BLaER1 (cell line): Measurements from ENCODE around the gene ENPP7.
A peak's percentile ranks its signal among the peaks of the same experiment; 100 is the strongest.

ENCODE experiments used
- H3K27ac ChIP-seq: shearing (Covaris generic); formaldehyde crosslinking; 2 replicates; pipeline ENCODE4 v1.8.1; 2022
- H3K27me3 ChIP-seq: shearing (Covaris generic); formaldehyde crosslinking; 2 replicates; pipeline ENCODE4 v1.8.1; 2022
- H3K36me3 ChIP-seq: shearing (Covaris generic); formaldehyde crosslinking; 2 replicates; pipeline ENCODE4 v1.8.1; 2022
- H3K4me1 ChIP-seq: shearing (Covaris generic); formaldehyde crosslinking; 2 replicates; pipeline ENCODE4 v1.8.1; 2022
- H3K4me2 ChIP-seq: shearing (Covaris generic); formaldehyde crosslinking; 2 replicates; pipeline ENCODE4 v1.8.1; 2022
- H3K4me3 ChIP-seq: shearing (Covaris generic); formaldehyde crosslinking; 2 replicates; pipeline ENCODE4 v1.8.1; 2022
- H3K9ac ChIP-seq: shearing (Covaris generic); formaldehyde crosslinking; 2 replicates; pipeline ENCODE4 v1.8.1; 2022
- H3K9me3 ChIP-seq: shearing (Covaris generic); formaldehyde crosslinking; 2 replicates; pipeline ENCODE4 v1.8.1; 2022
- H4K20me1 ChIP-seq: shearing (Covaris generic); formaldehyde crosslinking; 2 replicates; pipeline ENCODE4 v1.8.1; 2022
- Cebpa-rat ChIP-seq: shearing (Covaris generic); IDR thresholded peaks from 2 replicates; pipeline ENCODE4 v1.8.1; 2022

ENPP7 gene

GRCh38 chr17:79776376-79777119 is 45.8 kb downstream of the ENPP7 start:
- H3K4me1 ChIP-seq = peaks cover 41% of the 10 kb centered on the region
- H3K36me3 ChIP-seq = peaks cover 11% of the 10 kb centered on the region; the same call in 1 of the 2 replicates
- H3K4me3 ChIP-seq = peak overlapping the region; percentile 72; the same call in 1 of the 2 replicates
- no peak overlapping the region for H3K27ac ChIP-seq
- peaks cover 20% of the 10 kb centered on the region for H3K27me3 ChIP-seq
- peak overlapping the region; percentile 83 for H3K9ac ChIP-seq
- H4K20me1 ChIP-seq = peaks cover 29% of the 10 kb centered on the region
- H3K4me2 ChIP-seq = peak overlapping the region; percentile 87
- TF ChIP-seq Cebpa-rat = no peak
- no peaks in the 10 kb centered on the region for H3K9me3 ChIP-seq

DNA sequence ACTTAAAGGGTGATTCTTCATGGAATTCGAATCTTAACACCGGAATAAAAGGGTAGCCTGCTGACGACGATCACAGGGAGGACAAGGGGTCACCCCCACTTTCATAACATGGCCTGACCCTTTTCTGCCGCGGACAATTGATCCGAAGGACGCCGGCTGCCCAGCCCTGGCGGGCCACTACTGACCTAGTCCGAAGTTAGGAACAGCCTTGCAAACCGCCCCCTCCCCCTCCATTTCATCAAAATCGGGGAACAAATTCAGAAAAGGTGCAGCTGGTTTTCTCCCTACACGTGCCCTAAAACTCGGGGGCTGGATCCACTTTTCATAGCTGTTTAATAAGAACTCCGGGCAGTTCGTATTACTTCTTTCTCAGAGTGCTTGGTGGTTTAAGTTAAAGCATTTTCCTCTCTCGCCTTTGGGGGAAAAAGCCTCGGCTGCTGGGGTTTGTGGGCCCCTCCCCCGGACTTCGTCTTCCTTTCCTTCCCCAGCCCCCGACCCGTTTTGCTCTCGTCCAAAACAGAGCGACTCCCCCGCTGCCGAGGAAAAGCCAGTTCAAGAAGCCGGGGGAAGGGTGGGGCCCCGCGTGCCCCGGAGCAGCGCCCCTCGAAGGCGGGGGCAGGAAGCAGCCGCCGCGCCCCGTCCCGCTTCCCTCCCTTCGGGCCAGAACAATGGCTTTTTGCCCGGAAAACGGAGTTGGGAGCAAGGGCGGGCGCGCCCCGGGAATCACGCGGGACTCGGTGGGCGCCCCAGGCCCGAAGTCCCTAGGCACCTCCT is 46.6 kb downstream of the ENPP7 start:
- H3K4me3 ChIP-seq = peak overlapping the region; percentile 72
- peak overlapping the region; percentile 87 for H3K4me2 ChIP-seq
- peaks cover 19% of the 10 kb centered on the region for H3K36me3 ChIP-seq
- peaks cover 37% of the 10 kb centered on the region for H4K20me1 ChIP-seq
- H3K9ac ChIP-seq = peak overlapping the region; percentile 83
- H3K9me3 ChIP-seq = no peaks in the 10 kb centered on the region
- H3K27me3 ChIP-seq = peaks cover 20% of the 10 kb centered on the region
- peaks cover 48% of the 10 kb centered on the region for H3K4me1 ChIP-seq
- peak overlapping the region; percentile 88 for H3K27ac ChIP-seq
- TF ChIP-seq Cebpa-rat = no peak

GRCh38 chr17:79777894-79778503 is 47.3 kb downstream of the ENPP7 start, which contains the start of gene CBX2:
CBX2 (plus strand) TSS chr17:79778148; CDS start chr17:79778236, 88 bp downstream.
- H3K27ac ChIP-seq = peak within 1 kb of the TSS; percentile 88
- H3K4me1 ChIP-seq = peaks cover 50% of the 10 kb centered on the region
- no peak for TF ChIP-seq Cebpa-rat
- H3K9ac ChIP-seq = peak within 1 kb of the TSS; percentile 86
- H3K27me3 ChIP-seq = peaks cover 20% of the 10 kb centered on the region
- peak within 1 kb of the TSS; percentile 90 for H3K4me3 ChIP-seq
- peak within 1 kb of the TSS; percentile 98 for H3K4me2 ChIP-seq
- H3K36me3 ChIP-seq = peaks cover 26% of the 10 kb centered on the region
- peaks cover 44% of the 10 kb centered on the region for H4K20me1 ChIP-seq
- H3K9me3 ChIP-seq = no peaks in the 10 kb centered on the region

DNA sequence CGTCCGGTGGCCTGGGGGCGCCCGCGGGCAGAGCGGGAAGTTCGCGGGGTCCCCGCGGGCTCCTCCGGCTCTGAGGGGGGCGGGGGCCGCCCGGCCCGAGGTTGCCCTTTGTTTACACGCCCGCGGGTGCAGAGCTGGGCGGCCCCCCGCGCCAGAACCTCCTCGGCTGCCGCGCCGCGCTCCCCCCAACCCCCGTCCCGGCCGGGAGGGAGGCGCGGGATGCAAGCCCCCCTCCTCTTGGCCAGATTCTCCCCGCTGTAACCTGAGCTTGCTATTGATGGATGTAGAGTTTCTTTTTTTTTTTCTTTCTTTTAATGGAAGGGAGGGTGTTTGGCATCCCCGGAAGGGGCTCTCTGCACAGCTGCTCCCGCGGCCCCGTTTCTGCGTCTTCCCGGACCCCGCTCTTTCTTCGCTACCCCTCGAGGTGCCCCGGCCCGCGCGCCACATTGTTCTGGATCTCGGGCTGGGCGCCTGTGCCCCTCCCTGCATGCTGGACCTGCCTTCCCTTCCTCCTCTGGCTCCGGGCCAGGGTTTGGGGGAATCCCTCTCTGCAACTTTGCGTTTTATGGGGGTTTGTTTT is 47.9 kb downstream of the ENPP7 start:
- Histone ChIP-seq H3K36me3 (peaks cover 32% of the 10 kb centered on the region), H3K9ac (peak overlapping the region; percentile 86), H3K4me1 (peaks cover 50% of the 10 kb centered on the region), H3K4me2 (peak overlapping the region; percentile 98), H3K4me3 (peak overlapping the region; percentile 90), H3K27ac (peak overlapping the region; percentile 82), H3K27me3 (peaks cover 20% of the 10 kb centered on the region), H3K9me3 (no peaks in the 10 kb centered on the region), H4K20me1 (peaks cover 50% of the 10 kb centered on the region)
- TF ChIP-seq Cebpa-rat = no peak

GRCh38 chr17:79779084-79779529 is 48.4 kb downstream of the ENPP7 start:
- Histone ChIP-seq H3K4me2 (peak overlapping the region; percentile 98), H3K4me1 (peaks cover 50% of the 10 kb centered on the region), H3K27me3 (peaks cover 19% of the 10 kb centered on the region), H3K36me3 (peaks cover 37% of the 10 kb centered on the region), H3K9me3 (no peaks in the 10 kb centered on the region), H3K4me3 (peak overlapping the region; percentile 90), H4K20me1 (peaks cover 55% of the 10 kb centered on the region), H3K9ac (peak overlapping the region; percentile 86), H3K27ac (peak overlapping the region; percentile 82)
- no peak for TF ChIP-seq Cebpa-rat

DNA sequence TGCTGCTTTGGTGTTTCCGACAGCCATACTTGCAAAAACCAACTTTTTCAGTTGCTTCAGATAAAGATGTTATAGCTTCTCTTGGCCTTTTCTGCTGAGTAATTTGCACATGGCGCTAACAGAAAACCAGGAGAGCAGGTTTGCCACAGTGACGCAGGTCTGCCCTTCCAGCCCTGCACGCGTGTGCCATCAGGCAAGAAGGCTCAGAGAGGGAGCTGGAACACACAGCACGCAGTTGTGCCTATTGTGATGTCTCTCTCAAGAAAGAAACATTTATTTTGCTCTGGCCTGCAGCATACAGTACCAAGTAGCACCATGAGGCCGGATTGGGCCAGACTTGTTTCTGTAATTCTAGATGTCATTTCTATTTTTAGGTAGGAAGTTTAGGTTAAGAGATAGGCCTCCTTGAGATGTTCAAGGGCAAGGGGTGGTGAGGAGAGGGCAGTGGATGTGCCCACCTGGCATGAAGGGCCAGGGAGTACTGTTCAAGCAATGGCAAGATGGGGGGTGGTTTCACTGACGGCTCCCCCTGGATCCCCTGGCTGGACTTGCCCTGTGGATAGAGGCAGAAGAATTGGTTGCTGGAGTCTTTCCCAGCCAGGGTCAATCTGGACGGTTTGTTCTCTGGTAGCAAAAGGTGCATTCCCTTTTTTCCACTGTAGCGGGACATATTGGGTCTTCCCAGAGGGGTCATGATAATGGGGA is 49.1 kb downstream of the ENPP7 start:
- H3K4me1 ChIP-seq = peaks cover 50% of the 10 kb centered on the region
- peaks cover 62% of the 10 kb centered on the region for H4K20me1 ChIP-seq
- H3K4me3 ChIP-seq = peak overlapping the region; percentile 90
- H3K9me3 ChIP-seq = no peaks in the 10 kb centered on the region
- TF ChIP-seq Cebpa-rat = no peak
- H3K27me3 ChIP-seq = peaks cover 15% of the 10 kb centered on the region
- peak overlapping the region; percentile 86; the same call in 1 of the 2 replicates for H3K9ac ChIP-seq
- peak overlapping the region; percentile 98 for H3K4me2 ChIP-seq
- H3K27ac ChIP-seq = no peak overlapping the region
- peaks cover 44% of the 10 kb centered on the region for H3K36me3 ChIP-seq

DNA sequence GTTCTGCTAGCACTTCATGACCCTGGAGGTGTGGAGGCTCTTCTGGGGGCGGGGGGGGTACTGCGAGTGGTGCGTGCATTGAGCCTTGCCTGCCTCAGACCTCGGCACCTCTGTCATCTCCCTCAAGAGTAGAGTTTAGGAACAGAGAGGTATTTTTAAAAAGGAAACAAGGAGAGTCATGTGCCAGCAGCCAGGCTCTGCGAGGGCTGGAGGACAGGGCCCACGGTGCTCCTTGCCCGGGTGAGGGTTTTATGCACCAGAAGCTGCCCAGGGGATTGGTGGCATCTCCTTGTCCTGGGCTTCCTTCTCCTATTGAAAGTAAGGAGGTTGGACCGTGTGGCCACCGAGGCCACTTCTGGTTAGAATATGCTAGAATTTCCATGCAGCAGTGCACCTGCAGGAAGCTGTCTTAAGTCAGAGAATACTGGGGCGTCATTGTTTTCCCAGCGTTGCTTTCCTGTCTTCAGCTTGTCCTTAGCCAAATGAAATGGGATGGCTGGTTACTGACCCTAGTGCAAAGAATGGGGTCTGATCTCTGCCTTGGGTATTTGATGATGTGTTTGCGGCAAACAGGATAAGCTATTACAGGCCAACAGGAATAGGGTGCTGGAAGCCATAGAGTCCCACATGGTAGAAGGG is 50.4 kb downstream of the ENPP7 start:
- TF ChIP-seq Cebpa-rat = no peak
- 0 out of 2 replicates have a peak overlapping the region, but pooled peaks have one; percentile 32 for H3K27ac ChIP-seq

More for the DNA sequence above, 50.4 kb downstream of the ENPP7 start:
- peak overlapping the region; percentile 98 for H3K4me2 ChIP-seq
- peaks cover 75% of the 10 kb centered on the region for H4K20me1 ChIP-seq
- H3K9ac ChIP-seq = peak overlapping the region; percentile 57; the same call in 1 of the 2 replicates
- H3K36me3 ChIP-seq = peaks cover 57% of the 10 kb centered on the region
- H3K4me1 ChIP-seq = peaks cover 50% of the 10 kb centered on the region
- H3K27me3 ChIP-seq = peaks cover 21% of the 10 kb centered on the region
- no peaks in the 10 kb centered on the region for H3K9me3 ChIP-seq
- H3K4me3 ChIP-seq = peak overlapping the region; percentile 35; the same call in 1 of the 2 replicates
